CD4-positive, alpha-beta T cell (primary cell): ENCODE data around the gene COL20A1. TPM values are rescaled to one million over a fixed set of nuclear protein-coding genes. Genes with fewer than 3 reads are reported as not detected.

Experiments
- ATAC-seq: fragments of 200-7000 bp; cut with Tn5 transposase; one replicate; pipeline ENCODE4 v1.10.0; 2022; ENCODE audit warnings: mild to moderate bottlenecking; ENCODE audit not compliant: poor library complexity
- CTCF ChIA-PET: fragments of 350-600 bp; sonication (Branson Sonifier 250); formaldehyde crosslinking; loops from one replicate; lab custom pipeline; 2021; ENCODE audit warnings: antibody characterized with exemption, inconsistent platforms; lab: Charles Lee
- POLR2A ChIA-PET: fragments of 350-600 bp; sonication (Branson Sonifier 250); formaldehyde crosslinking; loops from one replicate; lab custom pipeline; 2021; ENCODE audit warnings: antibody characterized with exemption, inconsistent platforms; lab: Charles Lee
- DNase-seq, 14 experiments: peaks; one replicate each; pipeline ENCODE4 v3.0.0-alpha.2; 2013 to 2020; ENCODE audit warnings: mixed read lengths in 2 of 14
- H3K27ac ChIP-seq, 2 donors: one replicate each; pipeline versions ENCODE4 v1.5.1 to v1.7.0; 2013; ENCODE audit warnings: low read length in 2 of 2, low read depth in 1 of 2, mild to moderate bottlenecking in 1 of 2
- H3K27me3 ChIP-seq, 2 experiments: 1 replicate in 1 of 2; 2 replicates in 1 of 2; pipeline versions ENCODE4 v1.6.1 to v1.7.0; 2013; ENCODE audit warnings: low read length in 2 of 2, control low read depth in 1 of 2, mild to moderate bottlenecking in 1 of 2, moderate library complexity in 1 of 2; ENCODE audit not compliant: insufficient read depth in 2 of 2, control insufficient read depth in 1 of 2
- H3K36me3 ChIP-seq: one replicate; pipeline ENCODE4 v1.6.1; 2013; ENCODE audit warnings: low read length, control low read depth; ENCODE audit not compliant: insufficient read depth
- H3K4me1 ChIP-seq: one replicate; pipeline ENCODE4 v1.6.1; 2013; ENCODE audit warnings: low read length, control low read depth; ENCODE audit not compliant: insufficient read depth
- H3K4me3 ChIP-seq: one replicate; pipeline ENCODE4 v1.5.1; 2013; ENCODE audit warnings: mild to moderate bottlenecking, low read length, moderate library complexity
- H3K9me3 ChIP-seq, 2 experiments: 1 replicate in 1 of 2; 2 replicates in 1 of 2; pipeline versions ENCODE4 v1.6.1 to v1.7.0; 2013; ENCODE audit warnings: low read length in 2 of 2, mild to moderate bottlenecking in 2 of 2, control low read depth in 1 of 2, moderate library complexity in 1 of 2; ENCODE audit not compliant: control insufficient read depth in 1 of 2, insufficient read depth in 1 of 2
- H3K27ac Mint-ChIP-seq: one replicate; pipeline ENCODE4 v1.8.0; 2020; ENCODE audit warnings: mixed read lengths
- H3K27me3 Mint-ChIP-seq: one replicate; pipeline ENCODE4 v1.8.0; 2021; ENCODE audit warnings: mixed read lengths
- H3K36me3 Mint-ChIP-seq: one replicate; pipeline ENCODE4 v1.8.0; 2021; ENCODE audit warnings: low read depth, mixed read lengths
- H3K4me1 Mint-ChIP-seq: one replicate; pipeline ENCODE4 v1.8.0; 2021; ENCODE audit warnings: low read depth, mixed read lengths
- H3K4me3 Mint-ChIP-seq: one replicate; pipeline ENCODE4 v1.8.0; 2020; ENCODE audit warnings: mild to moderate bottlenecking, mixed read lengths
- H3K9me3 Mint-ChIP-seq: one replicate; pipeline ENCODE4 v1.8.0; 2020; ENCODE audit warnings: mixed read lengths
- intact Hi-C, 2 experiments: fragments of 100-400 bp; cut with DNase I in 1 of 2; cut with micrococcal nuclease in 1 of 2; formaldehyde crosslinking; loops; one replicate each; pipeline versions ENCODE4 v1.15.1 to v1.9.0; 2023 to 2025; cut with DNase I, micrococcal nuclease
- total RNA-seq, 174 experiments: library from RNA in 2 of 174; stranded (reverse) in 2 of 174; gene quantifications; one replicate each; pipeline ENCODE4 v1.2.3 and lab custom pipeline; 2021 to 2026
- TF ChIP-seq, protein P1 (sequence below): fragments of 200-600 bp; IDR thresholded peaks from one replicate; pipeline ENCODE4 v1.8.0; 2022; ENCODE audit warnings: antibody characterized with exemption, mild to moderate bottlenecking

COL20A1 gene
- total RNA-seq, 2 experiments from 2014 or later = 0.03 TPM; not detected in 1

DNA sequence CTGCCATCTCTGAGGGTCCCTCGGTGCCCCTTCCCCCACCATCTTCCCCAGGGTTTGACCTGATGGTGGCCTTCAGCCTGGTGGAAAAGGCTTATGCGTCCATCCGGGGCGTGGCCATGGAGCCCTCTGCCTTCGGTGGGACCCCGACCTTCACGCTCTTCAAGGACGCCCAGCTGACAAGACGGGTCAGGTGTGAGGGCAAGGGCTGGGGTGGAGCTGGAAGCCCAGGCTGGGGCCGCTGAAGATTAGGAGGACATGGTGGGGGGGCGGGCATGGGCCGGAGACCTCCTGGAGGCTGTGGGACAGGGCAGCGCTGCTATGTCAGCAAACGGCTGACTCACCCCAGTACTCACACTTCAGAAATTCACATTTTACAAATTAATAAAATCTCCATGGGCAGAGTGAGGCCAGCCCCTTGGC lies 23.5 kb downstream of the COL20A1 start:
- TF ChIP-seq, protein P1, sequence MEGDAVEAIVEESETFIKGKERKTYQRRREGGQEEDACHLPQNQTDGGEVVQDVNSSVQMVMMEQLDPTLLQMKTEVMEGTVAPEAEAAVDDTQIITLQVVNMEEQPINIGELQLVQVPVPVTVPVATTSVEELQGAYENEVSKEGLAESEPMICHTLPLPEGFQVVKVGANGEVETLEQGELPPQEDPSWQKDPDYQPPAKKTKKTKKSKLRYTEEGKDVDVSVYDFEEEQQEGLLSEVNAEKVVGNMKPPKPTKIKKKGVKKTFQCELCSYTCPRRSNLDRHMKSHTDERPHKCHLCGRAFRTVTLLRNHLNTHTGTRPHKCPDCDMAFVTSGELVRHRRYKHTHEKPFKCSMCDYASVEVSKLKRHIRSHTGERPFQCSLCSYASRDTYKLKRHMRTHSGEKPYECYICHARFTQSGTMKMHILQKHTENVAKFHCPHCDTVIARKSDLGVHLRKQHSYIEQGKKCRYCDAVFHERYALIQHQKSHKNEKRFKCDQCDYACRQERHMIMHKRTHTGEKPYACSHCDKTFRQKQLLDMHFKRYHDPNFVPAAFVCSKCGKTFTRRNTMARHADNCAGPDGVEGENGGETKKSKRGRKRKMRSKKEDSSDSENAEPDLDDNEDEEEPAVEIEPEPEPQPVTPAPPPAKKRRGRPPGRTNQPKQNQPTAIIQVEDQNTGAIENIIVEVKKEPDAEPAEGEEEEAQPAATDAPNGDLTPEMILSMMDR = no peak
- ChIA-PET CTCF (no interaction called here), POLR2A (no interaction called here)
- ATAC-seq (no peak), DNase-seq (no peak)
- Histone ChIP-seq H3K4me1 (no peaks in the 10 kb centered on the region), H3K36me3 (no peaks in the 10 kb centered on the region), H3K27me3 (no peaks in the 10 kb centered on the region), H3K9me3 (peaks cover 0 to 4% of the 10 kb centered on the region in 2 experiments), H3K4me3 (no peak overlapping the region), H3K27ac (no peak overlapping the region)
- H3K9me3 Mint-ChIP-seq = no peaks in the 10 kb centered on the region
- no peaks in the 10 kb centered on the region for H3K4me1 Mint-ChIP-seq
- H3K4me3 Mint-ChIP-seq = no peak overlapping the region
- no peaks in the 10 kb centered on the region for H3K27me3 Mint-ChIP-seq
- no peak overlapping the region for H3K27ac Mint-ChIP-seq
- intact Hi-C loops = loop anchor here in 1 of 2 experiments (10.0 kb wide), 1 partner anchor 68 kb away; no protein-coding TSS in a partner anchor
- H3K36me3 Mint-ChIP-seq = no peaks in the 10 kb centered on the region

DNA sequence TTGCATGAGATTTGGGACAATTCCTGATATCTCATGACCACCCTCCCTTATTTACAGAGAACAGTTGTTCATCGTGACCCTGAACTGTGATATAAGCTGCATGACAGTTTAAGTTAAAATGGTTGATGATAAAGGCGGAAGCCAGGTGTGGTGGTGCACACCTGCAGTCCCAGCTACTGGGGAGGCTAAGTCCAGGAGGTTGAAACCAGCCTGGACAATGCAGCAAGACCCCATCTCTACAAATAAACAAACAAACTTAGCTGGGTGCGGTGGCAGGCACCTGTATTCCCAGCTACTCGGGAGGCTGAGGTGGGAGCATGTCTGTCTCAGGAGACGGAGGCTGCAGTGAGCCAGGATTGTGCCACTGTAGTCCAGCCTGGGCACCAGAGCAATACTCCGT lies 24.1 kb downstream of the COL20A1 start:
- H3K9me3 ChIP-seq = peaks cover 0 to 4% of the 10 kb centered on the region in 2 experiments
- TF ChIP-seq, protein P1 = no peak
- intact Hi-C loops = loop anchor here in 1 of 2 experiments (10.0 kb wide), 1 partner anchor 68 kb away; no protein-coding TSS in a partner anchor
- no peaks in the 10 kb centered on the region for H3K27me3 Mint-ChIP-seq
- no peaks in the 10 kb centered on the region for H3K4me1 Mint-ChIP-seq
- no peaks in the 10 kb centered on the region for H3K36me3 ChIP-seq
- no peak for DNase-seq
- H3K4me3 ChIP-seq = no peak overlapping the region
- H3K4me1 ChIP-seq = no peaks in the 10 kb centered on the region
- no peak overlapping the region for H3K27ac Mint-ChIP-seq
- no peaks in the 10 kb centered on the region for H3K36me3 Mint-ChIP-seq
- ATAC-seq = no peak
- no peak overlapping the region for H3K4me3 Mint-ChIP-seq
- peaks cover 0 to under 1% of the 10 kb centered on the region in 2 experiments for H3K27me3 ChIP-seq
- POLR2A ChIA-PET = no interaction called here
- no peak overlapping the region for H3K27ac ChIP-seq
- CTCF ChIA-PET = no interaction called here
- no peaks in the 10 kb centered on the region for H3K9me3 Mint-ChIP-seq

DNA sequence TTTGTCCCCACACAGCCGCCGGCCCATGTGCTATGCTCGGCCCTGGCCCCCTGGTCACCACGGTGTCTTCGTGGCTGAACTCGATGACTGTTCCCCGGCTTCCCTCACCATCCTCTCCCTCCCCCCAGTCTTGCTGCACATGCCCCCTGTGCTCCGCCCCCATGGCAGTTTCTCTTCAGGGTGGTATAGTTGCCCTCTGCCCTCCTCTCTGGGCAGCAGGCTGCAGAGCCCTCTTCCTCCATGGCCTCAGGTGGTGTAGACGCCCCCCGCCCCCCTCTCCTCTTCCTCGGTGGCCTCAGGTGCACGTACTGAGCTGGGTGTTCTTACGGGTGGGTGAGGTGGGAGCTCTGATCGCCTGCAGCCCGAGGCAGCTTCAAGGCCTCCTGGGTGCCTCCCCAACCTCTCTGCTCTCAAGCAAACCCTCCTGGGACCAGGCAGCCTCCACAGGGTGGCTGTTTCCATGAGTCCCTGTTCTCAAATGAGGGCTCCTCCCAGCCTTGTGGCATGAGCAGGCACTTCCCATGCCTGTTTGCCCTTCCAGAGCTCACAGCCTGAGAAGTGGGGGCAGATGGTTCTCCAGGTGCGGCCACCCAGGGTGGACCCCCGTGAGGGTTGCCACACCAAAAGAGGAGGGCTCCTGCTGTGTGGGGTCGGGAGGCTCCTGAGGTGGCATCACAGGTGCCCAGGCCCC lies 24.8 kb downstream of the COL20A1 start:
- no peaks in the 10 kb centered on the region for H3K36me3 Mint-ChIP-seq
- POLR2A ChIA-PET = no interaction called here
- CTCF ChIA-PET = no interaction called here

More for the DNA sequence above, 24.8 kb downstream of the COL20A1 start:
- Histone ChIP-seq H3K4me3 (no peak overlapping the region), H3K27me3 (peaks cover 0 to 4% of the 10 kb centered on the region in 2 experiments), H3K9me3 (peaks cover 0 to 4% of the 10 kb centered on the region in 2 experiments), H3K36me3 (no peaks in the 10 kb centered on the region), H3K27ac (no peak overlapping the region), H3K4me1 (no peaks in the 10 kb centered on the region)
- ATAC-seq = no peak
- TF ChIP-seq, protein P1 = no peak
- Mint-ChIP-seq H3K27ac (no peak overlapping the region), H3K4me1 (no peaks in the 10 kb centered on the region), H3K27me3 (no peaks in the 10 kb centered on the region), H3K4me3 (no peak overlapping the region), H3K9me3 (no peaks in the 10 kb centered on the region)
- DNase-seq = no peak
- intact Hi-C loops = loop anchor here in 1 of 2 experiments (10.0 kb wide), 1 partner anchor 67 kb away; no protein-coding TSS in a partner anchor
